Gastrocnemius medialis (tissue), 4 donors: Measurements from ENCODE around the gene ARF1. TPM values are rescaled to one million over a fixed set of nuclear protein-coding genes. Genes with fewer than 3 reads are reported as not detected.
A peak's percentile ranks its signal among the peaks of the same experiment; 100 is the strongest.

Experiments
- ATAC-seq, 2 donors: fragments of 150-250 bp; one replicate each; pipeline ENCODE4 v1.9.1; 2016
- DNase-seq, 2 donors: peaks; one replicate each; pipeline ENCODE4 v3.0.0-alpha.2; 2019
- H3K27ac ChIP-seq, 4 donors: fragments of 200-600 bp; sonication (generic); 1 replicate in 1 of 4; 2 replicates in 3 of 4; pipeline ENCODE4 v1.5.1; 2016 to 2018; ENCODE audit warnings: mild to moderate bottlenecking in 2 of 4, moderate library complexity in 1 of 4
- H3K27me3 ChIP-seq, 3 donors: fragments of 200-600 bp; sonication (generic) in 2 of 3; 1 replicate in 1 of 3; 2 replicates in 2 of 3; pipeline versions ENCODE4 v1.5.1 to v1.6.0; 2016 to 2019; ENCODE audit warnings: mild to moderate bottlenecking in 1 of 3, moderate library complexity in 1 of 3
- H3K36me3 ChIP-seq, 2 donors: fragments of 200-600 bp; sonication (generic) in 1 of 2; one replicate each; pipeline ENCODE4 v1.5.1; 2017 to 2018
- H3K4me1 ChIP-seq, 2 donors: fragments of 200-600 bp; sonication (generic) in 1 of 2; one replicate each; pipeline ENCODE4 v1.5.1; 2016 to 2017; ENCODE audit warnings: mild to moderate bottlenecking in 2 of 2
- H3K4me3 ChIP-seq, 4 donors: fragments of 200-600 bp; sonication (generic) in 3 of 4; 1 replicate in 1 of 4; 2 replicates in 3 of 4; pipeline ENCODE4 v1.5.1; 2016 to 2019; ENCODE audit warnings: mild to moderate bottlenecking in 2 of 4
- H3K9me3 ChIP-seq, 3 donors: fragments of 200-600 bp; sonication (generic) in 2 of 3; 1 replicate in 1 of 3; 2 replicates in 2 of 3; pipeline ENCODE4 v1.5.1; 2016 to 2019
- CTCF ChIP-seq, 5 experiments: fragments of 450-650 bp in 3 of 5; fragments of 200-600 bp in 2 of 5; sonication (generic) in 2 of 5; IDR thresholded peaks in 4 of 5; conservative IDR thresholded peaks in 1 of 5; 1 replicate in 4 of 5; 2 replicates in 1 of 5; pipeline ENCODE4 v1.5.1; 2016 to 2019; ENCODE audit warnings: antibody characterized with exemption in 5 of 5, mild to moderate bottlenecking in 3 of 5, moderate library complexity in 3 of 5
- POLR2A ChIP-seq, 2 donors: fragments of 450-650 bp; IDR thresholded peaks; one replicate each; pipeline ENCODE4 v1.6.1; 2017; ENCODE audit warnings: antibody characterized with exemption in 2 of 2, mild to moderate bottlenecking in 2 of 2, moderate library complexity in 2 of 2
- in situ Hi-C, 4 donors: fragments of 200-750 bp; cut with MboI; loops; one replicate each; pipeline versions ENCODE4 v1.15.0 to v1.8.0; 2017; ENCODE audit warnings: low sequenced_read_pairs in 4 of 4
- intact Hi-C: fragments of 100-400 bp; cut with DNase I; formaldehyde crosslinking; loops from one replicate; pipeline ENCODE4 v1.15.1; 2023; ENCODE audit warnings: low total_unique reads
- total RNA-seq, 4 donors: library from RNA; depleted of rRNA; stranded (reverse); fragments of >200 nt; gene quantifications; one replicate each; pipeline versions ENCODE4 v1.1.0 to v1.2.3, GENCODE V29; 2016

The ARF1 gene
- total RNA-seq, 4 donors from 2014 or later, result 234 to 422 (median 306) TPM

DNA sequence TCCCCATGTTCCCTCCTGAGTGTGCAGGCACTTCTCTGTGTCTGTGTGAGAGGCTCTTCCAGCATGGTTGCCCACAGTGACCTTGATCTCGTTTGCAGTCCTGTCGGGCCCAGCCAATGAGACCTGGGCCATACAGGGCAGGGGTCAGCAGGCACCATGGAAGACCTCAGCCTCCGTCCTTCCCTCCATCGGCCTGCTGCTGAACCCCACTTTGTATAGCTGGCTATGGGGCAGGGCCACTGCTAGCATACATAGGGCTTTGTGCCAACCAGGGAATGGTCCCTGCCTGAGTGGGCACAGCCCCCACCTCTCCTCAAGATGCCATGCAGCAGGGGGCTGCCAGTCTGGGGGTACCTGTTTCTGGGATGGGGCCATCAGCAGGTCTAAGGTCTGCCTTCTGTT, 16.8 kb downstream of the ARF1 start:
- TF ChIP-seq POLR2A (IDR thresholded peaks at IDR 0.05) (no peak), CTCF (IDR thresholded peaks at IDR 0.05 in 4 of 5, conservative IDR thresholded peaks at IDR 0.05 in 1 of 5) (no peak)
- ATAC-seq (no peak), DNase-seq (no peak)
- in situ Hi-C loops (loop anchor here in 1 of 4 donors (25.0 kb wide), 1 partner anchor 337 kb away; no protein-coding TSS in a partner anchor), intact Hi-C loops (no loop called here)
- H3K27me3 ChIP-seq, result no peaks in the 10 kb centered on the region
- peaks cover 0 to 4% (median 0%) of the 10 kb centered on the region in 3 donors for H3K9me3 ChIP-seq
- H3K27ac ChIP-seq, result no peak overlapping the region
- peaks cover 7 to 21% of the 10 kb centered on the region in 2 donors for H3K4me1 ChIP-seq
- peaks cover 0 to 34% of the 10 kb centered on the region in 2 donors for H3K36me3 ChIP-seq
- no peak overlapping the region for H3K4me3 ChIP-seq

DNA sequence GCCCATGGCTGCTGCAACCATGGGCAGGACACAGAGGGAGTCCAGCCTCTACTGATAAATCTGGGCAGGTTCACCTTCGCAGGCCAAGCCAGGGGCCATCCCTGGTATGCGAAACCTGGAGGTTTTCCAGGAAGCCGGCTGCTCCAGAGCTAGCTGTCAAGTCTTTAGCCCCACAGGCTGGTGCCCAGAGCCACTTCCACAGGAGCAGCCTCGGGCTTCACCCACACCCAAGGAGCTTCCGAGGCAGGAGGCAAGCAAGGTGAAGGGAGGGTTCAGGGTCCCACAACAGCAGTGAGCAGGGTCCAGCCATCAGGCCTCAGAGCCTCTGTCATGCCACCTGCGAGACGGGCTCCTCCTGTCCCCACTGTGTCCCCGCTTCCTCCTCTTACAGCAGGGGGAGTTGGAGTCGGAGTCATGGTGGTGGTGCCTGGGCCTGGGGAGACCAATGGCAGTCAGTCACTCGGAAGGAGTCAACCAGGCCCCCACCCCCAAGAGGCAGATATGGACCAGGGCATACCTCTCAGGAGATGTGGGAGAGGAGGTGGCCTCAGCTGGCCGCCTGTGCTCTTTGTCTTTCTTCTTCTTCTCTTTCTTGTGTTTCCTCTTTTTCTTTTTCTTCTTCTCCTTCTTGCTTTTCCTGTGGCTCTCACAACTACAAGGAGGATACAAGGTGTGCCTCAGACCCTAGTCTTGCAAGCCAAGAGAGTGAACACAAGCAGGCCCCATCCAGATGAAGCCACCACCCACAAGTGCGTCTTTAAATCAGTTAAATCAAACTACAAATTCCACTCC, 18.5 kb downstream of the ARF1 start:
- DNase-seq (no peak), ATAC-seq (no peak)
- no peak for TF ChIP-seq POLR2A (IDR thresholded peaks at IDR 0.05)
- TF ChIP-seq CTCF (IDR thresholded peaks at IDR 0.05 in 4 of 5, conservative IDR thresholded peaks at IDR 0.05 in 1 of 5), result no peak
- peaks cover 0 to 39% of the 10 kb centered on the region in 2 donors for H3K36me3 ChIP-seq
- H3K27me3 ChIP-seq, result no peaks in the 10 kb centered on the region
- intact Hi-C loops, result loop anchor here (10.0 kb wide), 2 partner anchors 304 to 384 kb away; partner anchors contain the start of genes RNF187 and TRIM11
- peaks cover 14 to 21% of the 10 kb centered on the region in 2 donors for H3K4me1 ChIP-seq
- in situ Hi-C loops, result no loop called here
- H3K27ac ChIP-seq, result peak overlapping the region in 3 of 4 donors; percentile 45 to 97 (median 81)
- no peak overlapping the region for H3K4me3 ChIP-seq
- H3K9me3 ChIP-seq, result no peaks in the 10 kb centered on the region

DNA sequence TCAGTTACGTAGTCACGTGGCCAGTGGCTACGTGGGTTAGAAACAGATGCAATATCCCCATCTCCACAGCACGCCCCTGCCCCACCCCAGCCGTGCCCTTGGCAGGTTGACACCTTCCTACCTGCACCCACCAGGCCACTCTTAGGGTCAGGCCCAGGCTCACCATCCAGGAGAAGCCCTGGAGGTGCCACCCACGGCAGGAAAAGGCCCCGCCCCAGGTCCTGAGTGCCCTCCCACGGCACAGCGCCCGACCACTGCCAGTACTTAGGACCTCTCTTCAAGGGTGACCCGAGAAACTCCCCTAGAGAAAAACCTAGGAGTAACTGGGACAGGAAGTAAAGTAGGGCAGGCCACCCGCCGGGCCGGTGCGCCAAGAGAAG, 19.1 kb downstream of the ARF1 start:
- Histone ChIP-seq H3K27me3 (no peaks in the 10 kb centered on the region), H3K4me3 (peak overlapping the region in 1 of 4 donors; percentile 92), H3K36me3 (peaks cover 0 to 45% of the 10 kb centered on the region in 2 donors), H3K9me3 (no peaks in the 10 kb centered on the region), H3K27ac (peak overlapping the region; percentile 81 to 97 (median 90)), H3K4me1 (peaks cover 14 to 21% of the 10 kb centered on the region in 2 donors)
- intact Hi-C loops (loop anchor here (10.0 kb wide), 2 partner anchors 303 to 383 kb away; partner anchors contain the start of genes RNF187 and TRIM11), in situ Hi-C loops (no loop called here)
- no peak for DNase-seq
- TF ChIP-seq POLR2A (IDR thresholded peaks at IDR 0.05), result no peak
- TF ChIP-seq CTCF (IDR thresholded peaks at IDR 0.05 in 4 of 5, conservative IDR thresholded peaks at IDR 0.05 in 1 of 5), result no peak
- no peak for ATAC-seq

DNA sequence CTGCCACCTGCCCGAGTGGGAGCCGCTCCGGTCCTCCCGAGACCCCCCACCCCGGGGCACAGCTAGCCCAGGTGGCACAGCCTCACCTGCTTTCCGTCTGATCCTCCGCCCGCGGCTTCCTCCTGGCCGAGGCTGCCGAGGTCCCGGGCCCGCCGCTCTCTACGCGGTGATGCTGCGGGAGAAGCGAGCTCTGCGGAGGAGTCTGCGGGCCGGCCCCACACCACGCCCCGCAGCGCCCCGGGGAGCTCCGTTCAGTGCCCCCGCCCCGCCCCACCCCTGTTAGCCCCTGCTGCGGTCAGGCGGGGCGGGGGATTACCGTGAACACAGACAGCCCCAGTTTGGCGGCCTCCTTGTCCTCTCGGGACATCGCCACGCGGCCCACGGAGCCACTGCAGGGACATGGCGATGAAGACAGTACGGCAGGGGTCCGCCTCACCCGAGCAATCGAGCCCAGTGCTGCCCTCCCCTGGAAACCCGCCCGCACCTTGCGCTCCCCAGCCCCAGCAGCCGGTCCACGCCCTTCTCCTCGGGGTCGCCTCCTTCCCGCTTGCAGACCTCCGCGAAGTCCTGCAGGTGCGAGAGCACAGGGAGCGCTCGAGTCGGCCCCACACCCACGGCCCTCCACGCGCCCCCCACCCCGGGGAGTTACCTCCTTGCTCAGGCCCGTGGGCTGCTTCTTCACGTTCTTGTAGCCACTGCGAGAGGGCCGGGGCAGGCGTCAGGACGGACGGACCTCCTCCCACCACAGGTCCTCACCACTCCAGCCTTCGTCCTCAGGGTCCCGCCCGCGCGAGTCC, 19.7 kb downstream of the ARF1 start:
- peak in 1 of 2 donors; percentile 10 for ATAC-seq
- in situ Hi-C loops (no loop called here), intact Hi-C loops (loop anchor here (10.0 kb wide), 2 partner anchors 303 to 383 kb away; partner anchors contain the start of genes RNF187 and TRIM11)
- Histone ChIP-seq H3K27me3 (no peaks in the 10 kb centered on the region), H3K4me3 (peak overlapping the region; percentile 69 to 98 (median 86)), H3K4me1 (peaks cover 14 to 21% of the 10 kb centered on the region in 2 donors), H3K9me3 (no peaks in the 10 kb centered on the region), H3K27ac (peak overlapping the region; percentile 81 to 97 (median 90)), H3K36me3 (peaks cover 0 to 51% of the 10 kb centered on the region in 2 donors)
- DNase-seq, result no peak
- TF ChIP-seq POLR2A (IDR thresholded peaks at IDR 0.05) (no peak), CTCF (IDR thresholded peaks at IDR 0.05 in 4 of 5, conservative IDR thresholded peaks at IDR 0.05 in 1 of 5) (no peak)
